Caco-2 (cell line): ENCODE measurements around the gene FAM3A. TPM values are rescaled to one million over a fixed set of nuclear protein-coding genes. Genes with fewer than 3 reads are reported as not detected.

Source experiments
- BruUV-seq: library from RNA; stranded (reverse); fragments of 400-500 nt; replicated peaks from 2 replicates; lab custom pipeline; 2021; lab: Mats Ljungman, UMichigan
- CTCF ChIA-PET: fragments of 300-600 bp; sonication (Branson Sonifier 250); formaldehyde crosslinking; loops from one replicate; lab custom pipeline; 2022; ENCODE audit warnings: antibody characterized with exemption; lab: Charles Lee
- POLR2A ChIA-PET: fragments of 300-600 bp; sonication (Branson Sonifier 250); formaldehyde crosslinking; loops from one replicate; lab custom pipeline; 2022; ENCODE audit warnings: antibody characterized with exemption; lab: Charles Lee
- DNase-seq, 2 experiments: peaks; one replicate each; pipeline versions ENCODE4 v3.0.0 to v3.0.0-alpha.2; 2020 to 2022
- H3K27me3 ChIP-seq: replicated peaks from 2 replicates; pipeline ENCODE4 v1.6.0; 2011; ENCODE audit warnings: low read length; ENCODE audit not compliant: control insufficient read depth, insufficient read depth
- H3K36me3 ChIP-seq: 2 replicates; pipeline ENCODE4 v1.5.1; 2011; ENCODE audit warnings: low read length; ENCODE audit not compliant: control insufficient read depth, insufficient read depth
- H3K4me1 ChIP-seq: fragments of 250-450 bp; sonication (Bioruptor Pico); 2 replicates; pipeline ENCODE4 v1.5.1; 2020; ENCODE audit warnings: mild to moderate bottlenecking
- H3K4me3 ChIP-seq: 2 replicates; pipeline ENCODE4 v1.5.1; 2011; ENCODE audit warnings: low read depth, mild to moderate bottlenecking, control low read depth, low read length
- H3K9me3 ChIP-seq: fragments of 250-450 bp; sonication (Bioruptor Pico); 2 replicates; pipeline ENCODE4 v1.5.1; 2020; ENCODE audit warnings: mild to moderate bottlenecking, moderate library complexity
- H3K27ac Mint-ChIP-seq: one replicate; pipeline ENCODE4 v1.8.0; 2022; ENCODE audit warnings: mixed read lengths; ENCODE audit not compliant: unreplicated experiment
- H3K27me3 Mint-ChIP-seq: one replicate; pipeline ENCODE4 v1.8.0; 2022; ENCODE audit warnings: mixed read lengths; ENCODE audit not compliant: insufficient read depth, unreplicated experiment
- H3K36me3 Mint-ChIP-seq: one replicate; pipeline ENCODE4 v1.8.0; 2022; ENCODE audit warnings: mild to moderate bottlenecking, mixed read lengths; ENCODE audit not compliant: insufficient read depth, unreplicated experiment
- H3K4me1 Mint-ChIP-seq: one replicate; pipeline ENCODE4 v1.8.0; 2022; ENCODE audit warnings: low read depth, mixed read lengths; ENCODE audit not compliant: unreplicated experiment
- H3K4me3 Mint-ChIP-seq: one replicate; pipeline ENCODE4 v1.8.0; 2022; ENCODE audit warnings: mild to moderate bottlenecking, moderate library complexity, mixed read lengths; ENCODE audit not compliant: unreplicated experiment
- H3K9me3 Mint-ChIP-seq: one replicate; pipeline ENCODE4 v1.8.0; 2022; ENCODE audit warnings: mixed read lengths; ENCODE audit not compliant: unreplicated experiment
- intact Hi-C: fragments of 100-400 bp; cut with micrococcal nuclease; formaldehyde crosslinking; loops from one replicate; pipeline ENCODE4 v1.10.0; 2022; ENCODE audit not compliant: unreplicated experiment
- total RNA-seq: library from RNA; stranded (reverse); gene quantifications from 2 replicates; pipeline ENCODE4 v1.2.3, GENCODE V29; 2022
- TF ChIP-seq, protein P1 (sequence below), 2 experiments: fragments of 200-600 bp in 1 of 2; IDR thresholded peaks; 1 replicate in 1 of 2; 2 replicates in 1 of 2; pipeline versions ENCODE4 v1.5.1 to v1.8.0; 2011 to 2022; ENCODE audit warnings: antibody characterized with exemption in 1 of 2, control low read depth in 1 of 2, inconsistent platforms in 1 of 2, low read depth in 1 of 2, low read length in 1 of 2, mild to moderate bottlenecking in 1 of 2, moderate library complexity in 1 of 2; ENCODE audit not compliant: insufficient read depth in 1 of 2, severe bottlenecking in 1 of 2, unreplicated experiment in 1 of 2

FAM3A gene
- total RNA-seq, 1 experiment from 2014 or later, result 27.3 TPM

DNA sequence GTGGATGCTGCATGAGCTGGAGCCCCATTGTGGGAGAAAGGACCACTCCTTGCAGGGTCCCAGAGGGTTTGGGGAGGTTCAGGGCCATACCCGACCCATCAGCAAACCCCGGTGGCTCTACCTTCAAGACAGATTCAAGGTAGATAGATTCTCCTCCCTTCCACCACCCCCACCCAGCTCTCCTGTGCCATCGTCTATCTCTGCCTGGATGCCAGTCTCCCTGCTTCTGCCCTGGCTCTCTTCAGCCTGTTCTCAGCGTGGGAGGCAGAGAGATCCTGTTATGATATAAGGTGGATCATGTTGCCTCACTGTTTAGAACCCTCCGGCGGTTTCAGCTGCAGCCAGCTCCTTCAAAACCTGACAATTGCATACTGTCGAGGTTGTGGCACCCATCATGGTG, 42.3 kb downstream of the FAM3A start:
- H3K36me3 Mint-ChIP-seq, result peaks cover 26% of the 10 kb centered on the region
- no peak for DNase-seq
- CTCF ChIA-PET, result no interaction called here
- BruUV-seq, result no TSS peak
- no peak overlapping the region for H3K4me3 ChIP-seq
- no peaks in the 10 kb centered on the region for H3K27me3 ChIP-seq
- H3K4me1 ChIP-seq, result no peaks in the 10 kb centered on the region
- no peaks in the 10 kb centered on the region for H3K9me3 Mint-ChIP-seq
- no peaks in the 10 kb centered on the region for H3K27me3 Mint-ChIP-seq
- H3K36me3 ChIP-seq, result no peaks in the 10 kb centered on the region; the same call in 1 of the 2 replicates
- no peaks in the 10 kb centered on the region for H3K4me1 Mint-ChIP-seq
- H3K27ac Mint-ChIP-seq, result no peak overlapping the region
- intact Hi-C loops, result no loop called here
- TF ChIP-seq, protein P1, sequence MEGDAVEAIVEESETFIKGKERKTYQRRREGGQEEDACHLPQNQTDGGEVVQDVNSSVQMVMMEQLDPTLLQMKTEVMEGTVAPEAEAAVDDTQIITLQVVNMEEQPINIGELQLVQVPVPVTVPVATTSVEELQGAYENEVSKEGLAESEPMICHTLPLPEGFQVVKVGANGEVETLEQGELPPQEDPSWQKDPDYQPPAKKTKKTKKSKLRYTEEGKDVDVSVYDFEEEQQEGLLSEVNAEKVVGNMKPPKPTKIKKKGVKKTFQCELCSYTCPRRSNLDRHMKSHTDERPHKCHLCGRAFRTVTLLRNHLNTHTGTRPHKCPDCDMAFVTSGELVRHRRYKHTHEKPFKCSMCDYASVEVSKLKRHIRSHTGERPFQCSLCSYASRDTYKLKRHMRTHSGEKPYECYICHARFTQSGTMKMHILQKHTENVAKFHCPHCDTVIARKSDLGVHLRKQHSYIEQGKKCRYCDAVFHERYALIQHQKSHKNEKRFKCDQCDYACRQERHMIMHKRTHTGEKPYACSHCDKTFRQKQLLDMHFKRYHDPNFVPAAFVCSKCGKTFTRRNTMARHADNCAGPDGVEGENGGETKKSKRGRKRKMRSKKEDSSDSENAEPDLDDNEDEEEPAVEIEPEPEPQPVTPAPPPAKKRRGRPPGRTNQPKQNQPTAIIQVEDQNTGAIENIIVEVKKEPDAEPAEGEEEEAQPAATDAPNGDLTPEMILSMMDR (IDR thresholded peaks at IDR 0.05; ENCODE audit: insufficient read depth in 1 of 2, low read depth in 1 of 2, low read length in 1 of 2, severe bottlenecking in 1 of 2, unreplicated experiment in 1 of 2), result no peak
- no peaks in the 10 kb centered on the region for H3K9me3 ChIP-seq
- POLR2A ChIA-PET, result interaction anchor here (0.5 to 0.6 kb wide), 2 partner anchors 14 to 38 kb away, joined by 3 to 6 read pairs; no protein-coding TSS in a partner anchor
- H3K4me3 Mint-ChIP-seq, result no peak overlapping the region

DNA sequence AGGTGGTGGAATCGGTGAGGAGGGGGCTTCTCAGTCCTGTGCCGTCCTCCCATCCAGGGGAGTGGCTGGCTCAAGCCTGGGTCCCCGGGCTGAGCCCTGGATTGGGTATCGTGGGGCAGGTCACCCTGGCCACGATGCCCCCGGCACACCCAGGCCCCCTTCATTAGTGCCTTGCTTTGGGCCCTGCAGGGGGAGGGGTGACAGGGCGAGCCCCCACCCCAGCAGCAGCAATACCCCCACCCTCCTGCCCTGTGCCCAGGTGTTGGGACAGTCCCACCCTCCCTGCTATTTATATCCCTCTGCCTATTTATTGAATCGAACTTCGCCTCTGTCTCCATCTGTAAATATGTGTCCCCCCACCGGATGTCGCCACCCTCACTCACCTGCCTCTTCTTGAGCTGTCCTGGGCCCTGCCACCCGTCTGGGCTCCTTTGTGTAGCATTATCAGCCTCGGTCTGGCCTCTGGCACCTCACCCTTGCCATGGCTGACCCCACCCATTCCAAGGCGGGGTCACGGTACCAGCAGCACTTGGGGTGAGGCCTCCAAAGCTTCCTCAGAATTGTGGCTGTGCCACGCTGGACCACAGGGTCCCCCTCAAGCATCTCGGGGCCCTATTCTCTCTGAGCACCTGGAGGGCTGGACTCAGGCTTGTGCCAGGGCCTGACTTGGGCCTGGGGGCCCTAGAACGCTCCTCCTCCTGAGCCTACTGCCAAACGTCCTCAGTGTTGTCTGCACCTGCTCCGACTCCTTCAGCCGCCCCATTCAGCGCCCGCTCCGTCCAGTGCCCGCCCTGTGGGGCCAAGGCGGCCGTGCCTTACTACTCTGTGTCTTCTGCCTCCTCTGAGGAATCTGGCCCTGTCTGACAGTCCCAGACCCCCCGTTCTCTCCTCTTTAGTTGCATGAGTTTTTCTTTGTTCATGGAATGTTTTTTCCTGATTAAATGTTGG, 43.1 kb downstream of the FAM3A start:
- peaks cover 19% of the 10 kb centered on the region for H3K36me3 Mint-ChIP-seq
- no peaks in the 10 kb centered on the region for H3K27me3 Mint-ChIP-seq

More for the DNA sequence above, 43.1 kb downstream of the FAM3A start:
- Histone ChIP-seq H3K4me1 (no peaks in the 10 kb centered on the region), H3K27me3 (no peaks in the 10 kb centered on the region), H3K4me3 (no peak overlapping the region), H3K36me3 (no peaks in the 10 kb centered on the region; the same call in 1 of the 2 replicates), H3K9me3 (no peaks in the 10 kb centered on the region)
- TF ChIP-seq, protein P1 (IDR thresholded peaks at IDR 0.05; ENCODE audit: insufficient read depth in 1 of 2, low read depth in 1 of 2, low read length in 1 of 2, severe bottlenecking in 1 of 2, unreplicated experiment in 1 of 2), result no peak
- intact Hi-C loops, result no loop called here
- ChIA-PET POLR2A (no interaction called here), CTCF (no interaction called here)
- no peak for DNase-seq
- Mint-ChIP-seq H3K4me1 (no peaks in the 10 kb centered on the region), H3K4me3 (no peak overlapping the region), H3K9me3 (no peaks in the 10 kb centered on the region), H3K27ac (no peak overlapping the region)
- no TSS peak for BruUV-seq
